NCI-H226 (cell line): ENCODE results near the gene LIPT2.

Experiments used
- DNase-seq: peaks from one replicate; pipeline ENCODE4 v3.0.0-alpha.2; 2015

The LIPT2 gene

GRCh38 chr11:74493791-74494630 lies 487 bp upstream of the LIPT2 start:
- peak; percentile 53 for DNase-seq

DNA sequence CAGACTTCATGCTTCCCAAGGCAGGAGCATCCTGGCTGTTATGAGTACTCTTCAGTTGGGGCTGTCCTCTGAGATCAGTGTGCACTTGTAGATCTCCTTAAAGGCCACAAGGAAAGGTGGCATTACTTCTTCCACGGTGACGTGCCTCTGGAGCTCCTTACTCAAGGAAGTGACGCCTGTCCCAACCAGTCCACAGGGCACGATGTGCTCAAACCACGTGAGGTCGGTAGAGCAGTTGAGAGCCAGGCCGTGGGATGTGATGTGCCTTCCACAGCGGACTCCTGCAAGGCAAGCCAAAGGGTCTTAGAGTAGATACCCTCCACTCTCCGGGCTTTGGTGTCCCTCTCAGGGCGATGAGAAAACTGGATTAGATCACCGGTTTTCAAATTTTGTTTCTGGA lies 1.4 kb downstream of the LIPT2 start:
- DNase-seq = no peak

- DNase-seq = no peak
Observed at GRCh38 chr11:74490941-74491340, 2.6 kb downstream of the LIPT2 start.

DNA sequence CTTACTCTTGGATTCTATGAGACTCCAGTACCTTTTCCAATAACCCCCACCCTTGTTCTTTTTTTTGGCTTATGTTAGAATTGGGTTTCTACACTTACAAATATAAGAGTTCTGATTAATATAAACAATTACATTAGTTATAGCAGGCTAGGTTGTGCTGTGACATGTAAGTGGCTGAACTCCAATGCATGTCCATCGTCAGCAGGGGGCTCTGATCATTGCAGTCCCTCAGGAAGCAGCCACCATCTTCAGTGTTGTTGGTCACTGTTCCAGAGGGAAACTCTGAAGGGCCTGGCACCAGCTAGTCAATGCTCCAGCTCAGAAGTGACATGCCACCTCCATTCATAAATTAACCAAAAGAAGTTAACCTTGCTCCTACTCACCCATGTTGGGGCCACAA lies 5.6 kb downstream of the LIPT2 start:
- DNase-seq = no peak

- DNase-seq = no peak
Observed at GRCh38 chr11:74485868-74486267, 7.7 kb downstream of the LIPT2 start.

- no peak for DNase-seq
Observed at GRCh38 chr11:74480688-74481417, 12.7 kb downstream of the LIPT2 start.

GRCh38 chr11:74479732-74480123 lies 13.8 kb downstream of the LIPT2 start:
- DNase-seq = no peak

GRCh38 chr11:74478877-74479731 lies 14.4 kb downstream of the LIPT2 start:
- no peak for DNase-seq

GRCh38 chr11:74476536-74476935 lies 17.0 kb downstream of the LIPT2 start:
- no peak for DNase-seq

DNA sequence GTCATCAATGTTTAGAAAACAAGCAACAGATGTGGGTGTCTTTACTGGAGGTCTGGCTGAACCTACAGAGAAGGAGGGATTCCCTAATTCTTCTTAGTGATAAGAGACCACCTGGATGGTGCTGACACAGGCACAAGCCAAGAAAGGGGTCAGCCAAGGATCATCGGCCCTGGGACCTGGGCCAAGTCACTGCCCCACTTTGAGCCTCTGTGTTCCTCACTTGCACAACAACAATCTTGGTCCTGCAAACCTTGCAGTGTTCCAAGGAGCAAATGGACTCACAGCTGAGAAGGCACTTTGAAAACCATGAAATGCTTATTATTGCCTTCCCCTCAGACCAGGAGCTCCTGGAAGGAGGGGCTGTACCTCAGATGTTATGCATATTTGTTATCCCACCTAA lies 19.2 kb downstream of the LIPT2 start:
- no peak for DNase-seq

- DNase-seq = no peak
Observed at GRCh38 chr11:74473382-74474173, 19.9 kb downstream of the LIPT2 start.

GRCh38 chr11:74471668-74472429 lies 21.7 kb downstream of the LIPT2 start:
- no peak for DNase-seq

- DNase-seq = no peak
Observed at GRCh38 chr11:74471037-74471436, 22.5 kb downstream of the LIPT2 start.

- no peak for DNase-seq
Observed at GRCh38 chr11:74470526-74470925, 23.0 kb downstream of the LIPT2 start.

DNA sequence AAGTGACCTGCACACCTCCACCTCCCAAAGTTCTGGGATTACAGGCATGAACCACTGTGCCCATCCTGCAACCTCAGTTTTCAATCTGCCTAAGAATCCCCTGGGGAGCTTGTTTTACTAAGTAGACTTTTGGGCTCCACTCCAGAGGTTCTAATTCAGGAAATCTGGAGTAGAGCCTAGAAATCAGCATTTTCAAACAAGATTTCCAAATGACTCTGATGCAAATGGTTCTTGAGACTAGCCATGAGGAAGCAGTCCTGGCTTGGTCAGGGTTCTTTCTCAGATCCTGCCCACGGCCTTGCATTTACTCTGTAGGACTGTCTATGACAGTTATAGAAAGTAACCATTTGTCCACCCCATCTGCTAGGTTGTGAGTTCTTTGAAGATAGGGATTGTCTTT lies 24.6 kb downstream of the LIPT2 start:
- DNase-seq = no peak

DNA sequence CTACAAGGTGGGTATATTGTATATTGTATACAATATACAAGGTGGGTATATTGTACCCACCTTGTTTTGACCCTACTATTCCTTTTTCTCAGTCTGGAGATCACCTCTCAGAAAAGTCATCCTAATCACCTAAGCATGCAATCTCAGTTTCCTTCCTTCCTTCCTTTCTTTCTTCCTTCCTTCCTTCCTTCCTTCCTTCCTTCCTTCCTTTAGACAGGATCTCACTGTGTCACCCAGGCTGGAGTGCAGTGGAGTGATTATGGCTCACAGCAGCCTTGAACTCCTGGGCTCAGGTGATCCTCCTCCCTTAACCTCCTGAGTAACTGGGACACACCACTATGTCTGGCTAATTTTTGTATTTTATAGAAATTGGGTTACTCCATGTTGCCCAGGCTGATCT lies 25.0 kb downstream of the LIPT2 start:
- no peak for DNase-seq

- no peak for DNase-seq
Observed at GRCh38 chr11:74468058-74468457, 25.5 kb downstream of the LIPT2 start.

- DNase-seq = no peak
Observed at GRCh38 chr11:74466916-74467885, 26.3 kb downstream of the LIPT2 start, which contains the start of gene KCNE3. TSS of gene KCNE3 (minus strand) at chr11:74467549. CDS start at chr11:74457563, 9,986 bp downstream.

- DNase-seq = no peak
Observed at GRCh38 chr11:74465291-74465708, 28.2 kb downstream of the LIPT2 start.

- DNase-seq = no peak
Observed at GRCh38 chr11:74464746-74465145, 28.8 kb downstream of the LIPT2 start.
